HG03342 (cell line): ENCODE data around the gene SACS.
"Not testable (repeated sequence)": the region's sequence is repeated elsewhere in the genome, so short reads cannot be mapped to it uniquely, and the experiment has no call there.

ENCODE experiments used
- ATAC-seq: cut with Tn5 transposase; IDR thresholded peaks from one replicate; pipeline ENCODE4 v1.9.1; 2021; ENCODE audit warnings: mild to moderate bottlenecking, moderate library complexity; ENCODE audit not compliant: unreplicated experiment

Gene SACS

DNA sequence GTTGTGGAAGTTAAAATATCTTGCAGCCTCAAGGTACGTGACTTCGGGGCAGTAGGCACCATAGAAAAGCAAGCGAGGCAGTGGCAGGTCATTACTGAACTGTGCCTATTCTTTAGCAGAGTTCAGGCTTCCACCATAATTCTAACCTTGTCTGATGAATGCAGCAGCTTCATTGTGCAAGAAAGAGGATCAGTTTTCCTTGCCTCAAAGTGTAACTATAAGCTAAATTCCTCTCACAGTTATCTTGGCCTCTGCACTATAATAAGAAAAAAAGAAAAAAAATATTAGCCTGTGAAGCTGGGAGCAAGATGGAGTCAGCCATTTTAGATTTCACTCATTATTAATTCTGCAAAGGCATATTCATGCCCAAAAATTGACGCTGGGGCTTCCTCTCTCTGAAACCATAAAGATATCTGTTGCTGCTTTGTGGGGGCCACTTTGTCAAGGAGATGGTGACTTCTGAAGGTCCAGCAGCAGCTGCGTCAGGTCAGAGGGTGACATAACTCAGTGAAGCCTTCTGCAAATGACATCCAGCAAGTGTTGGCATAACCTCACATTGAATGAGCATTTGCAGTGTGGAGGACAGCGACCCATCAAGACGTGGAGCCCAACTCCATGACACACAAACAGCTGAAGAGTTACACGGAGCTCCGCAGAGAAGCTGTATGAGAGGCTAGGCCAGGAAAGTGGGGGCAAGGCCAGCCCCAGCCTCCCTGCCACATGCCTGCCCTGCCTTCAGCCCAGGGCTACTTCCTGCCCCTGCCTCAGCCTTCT, 23.1 kb upstream of the SACS start:
- no peak for ATAC-seq

DNA sequence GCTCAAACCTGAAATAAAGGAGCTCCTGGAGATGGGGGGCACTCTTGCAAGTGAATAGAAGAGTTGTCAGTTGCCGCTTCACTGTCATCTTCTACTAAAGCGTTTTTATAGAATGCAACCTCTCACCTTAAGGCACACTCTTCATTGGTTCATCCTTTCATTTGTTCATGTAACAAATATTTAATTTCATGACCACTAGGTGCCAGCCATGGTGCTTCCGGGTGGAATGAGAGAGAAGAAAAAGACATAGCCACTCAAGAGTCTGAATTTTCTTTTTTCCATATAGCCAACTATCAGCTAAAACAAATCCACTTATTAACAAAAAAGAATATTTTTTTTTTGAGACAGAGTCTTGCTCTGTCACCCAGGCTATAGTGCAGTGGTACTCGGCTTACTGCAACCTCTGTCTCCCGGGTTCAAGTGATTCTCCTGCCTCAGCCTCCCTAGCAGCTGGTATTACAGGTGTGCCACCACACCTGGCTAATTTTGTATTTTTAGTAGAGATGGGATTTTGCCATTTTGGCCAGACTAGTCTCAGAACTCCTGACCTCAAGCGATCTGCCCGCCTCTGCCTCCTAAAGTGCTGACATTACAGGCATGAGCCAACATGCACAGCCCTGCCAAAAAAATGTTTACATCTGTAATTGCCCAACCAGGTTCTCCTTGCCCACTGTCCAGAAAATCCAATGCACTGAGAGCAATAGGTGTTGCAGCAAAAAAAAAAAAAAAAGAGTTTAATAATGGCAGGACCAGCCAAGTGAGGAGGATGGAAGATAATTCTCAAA, 22.1 kb upstream of the SACS start:
- no peak for ATAC-seq

DNA sequence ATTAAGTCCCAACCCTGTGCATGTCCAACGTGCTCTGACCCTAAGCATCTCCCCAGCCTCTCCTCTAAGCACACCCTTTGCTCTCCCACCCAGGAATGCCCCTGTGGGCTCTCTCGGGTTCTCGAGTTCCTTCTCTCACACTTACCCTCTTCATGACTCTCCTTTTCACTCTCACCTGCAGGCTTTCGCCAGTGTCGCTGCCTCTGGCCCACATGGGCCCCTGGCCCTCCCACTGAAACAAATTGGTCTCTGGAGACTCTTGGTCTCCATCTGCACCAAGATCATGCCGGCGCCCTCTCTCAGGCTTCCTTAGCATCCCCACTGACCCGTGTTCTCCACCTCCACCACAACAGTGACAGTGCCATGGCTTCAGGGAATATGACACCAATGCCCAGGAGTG, 19.6 kb upstream of the SACS start:
- ATAC-seq: no peak

DNA sequence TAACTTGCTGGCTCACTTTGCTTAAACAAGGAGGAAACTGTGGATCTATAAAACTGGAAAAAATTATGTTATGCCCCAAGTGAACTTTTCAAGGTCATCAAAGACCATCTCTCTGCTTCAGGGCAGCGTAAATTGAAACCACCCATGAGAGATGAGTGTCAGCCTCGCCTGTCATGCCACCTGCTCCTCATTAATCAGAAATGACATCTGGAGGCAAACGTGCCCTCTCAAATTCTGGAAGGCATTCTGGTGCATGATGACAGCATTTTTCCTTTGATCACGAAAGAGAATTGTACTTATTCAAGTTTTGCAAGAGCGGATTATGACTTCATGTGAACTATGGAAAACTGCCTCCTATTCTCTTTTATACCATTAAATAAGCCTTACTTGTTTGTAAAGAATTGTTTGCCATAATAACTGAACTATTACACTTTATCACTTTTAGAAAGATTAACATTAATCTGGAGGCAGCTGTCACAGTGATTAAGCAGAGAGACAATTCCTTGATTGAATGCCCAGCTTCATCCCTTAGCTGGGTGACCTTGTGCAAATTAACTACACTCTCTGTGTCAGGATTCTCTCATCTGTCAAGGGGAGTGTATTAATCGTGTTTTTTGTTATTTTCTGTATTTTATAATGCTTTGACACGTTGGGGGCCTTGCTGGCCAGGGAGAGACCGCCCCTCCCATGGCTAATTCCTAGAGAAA, 17.0 kb upstream of the SACS start:
- no peak for ATAC-seq

GRCh38 chr13:23449398-23450162, 16.1 kb upstream of the SACS start:
- ATAC-seq: no peak

- no peak for ATAC-seq
Observed at GRCh38 chr13:23447927-23448326, 14.4 kb upstream of the SACS start.

GRCh38 chr13:23445794-23446193, 12.3 kb upstream of the SACS start:
- ATAC-seq: no peak

GRCh38 chr13:23443878-23444277, 10.4 kb upstream of the SACS start:
- no peak for ATAC-seq

DNA sequence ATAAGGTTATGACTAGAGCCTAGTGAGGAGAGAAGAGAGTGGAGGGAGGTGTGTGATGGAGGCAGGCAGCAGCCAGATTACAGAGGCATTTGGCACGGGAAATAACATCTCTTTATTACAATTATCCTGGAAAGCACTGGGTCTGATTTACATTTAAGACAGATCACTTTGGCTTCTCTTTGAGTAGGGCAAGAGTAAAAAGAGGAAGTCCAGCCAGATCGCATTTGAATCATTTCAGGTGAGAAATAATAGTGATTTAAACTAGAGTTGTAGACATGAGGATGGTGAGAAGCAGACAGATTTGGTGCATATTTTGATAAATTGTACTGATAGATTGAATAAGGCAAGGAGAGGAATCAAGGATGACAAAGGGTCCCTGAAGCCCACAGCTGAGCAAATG, 9.6 kb upstream of the SACS start:
- no peak for ATAC-seq

DNA sequence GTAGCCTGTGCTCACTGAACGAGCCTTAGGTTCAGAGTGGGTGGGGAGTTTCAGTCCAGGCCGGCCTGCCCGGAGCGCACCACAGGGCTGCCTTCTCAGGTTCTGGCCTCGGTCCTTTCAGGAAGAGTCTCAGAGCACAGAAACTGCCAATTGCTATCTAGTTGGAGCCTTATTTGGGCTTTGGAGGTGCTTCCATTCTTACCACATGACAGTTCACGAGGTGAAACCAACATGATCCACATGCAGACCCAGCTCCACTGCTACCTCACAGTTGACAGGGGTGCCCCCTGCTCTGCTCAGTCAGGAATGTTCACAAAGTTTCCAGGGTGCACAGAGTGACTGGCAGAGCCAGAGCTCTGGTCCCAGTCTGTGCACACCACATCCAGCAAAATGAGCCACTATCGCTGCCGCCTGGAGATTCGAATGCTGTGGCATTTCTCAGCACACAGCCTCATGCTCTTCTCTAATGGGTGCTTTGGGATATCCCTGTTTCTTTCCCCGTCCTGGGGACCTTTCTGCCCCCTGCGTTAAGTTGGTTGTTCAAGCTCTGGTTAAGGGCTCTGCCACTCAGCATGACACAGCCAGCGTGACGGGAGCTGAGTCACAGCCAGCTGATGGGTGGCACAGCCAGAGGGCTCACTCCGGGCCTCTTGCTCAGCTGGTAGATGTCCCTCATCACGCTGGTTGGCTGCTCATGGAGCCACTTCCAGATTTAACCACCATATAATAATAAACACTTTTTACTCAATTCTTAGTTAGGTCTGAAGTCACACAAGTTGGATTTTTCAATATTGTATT, 7.5 kb upstream of the SACS start:
- ATAC-seq: no peak

GRCh38 chr13:23440324-23440723, 6.8 kb upstream of the SACS start:
- not testable (repeated sequence) for ATAC-seq

DNA sequence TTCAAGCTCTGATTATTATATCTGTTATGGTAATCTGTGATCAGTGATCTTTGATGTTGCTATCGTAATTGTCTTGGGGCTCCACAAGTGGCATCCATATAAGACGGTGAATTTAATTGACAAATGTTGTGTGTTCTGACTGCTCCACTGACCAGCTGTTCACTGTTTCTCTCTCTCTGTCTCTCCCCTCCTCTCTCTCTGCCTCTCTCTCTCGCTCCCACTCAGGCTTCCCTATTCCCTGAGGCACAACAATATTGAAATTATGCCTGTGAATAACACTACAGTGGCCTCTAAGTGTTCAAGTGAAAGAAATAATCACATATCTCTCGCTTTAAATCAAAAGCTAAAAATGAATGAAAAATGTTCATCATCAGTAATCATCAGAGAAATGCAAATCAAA, 4.4 kb upstream of the SACS start:
- ATAC-seq: no peak

DNA sequence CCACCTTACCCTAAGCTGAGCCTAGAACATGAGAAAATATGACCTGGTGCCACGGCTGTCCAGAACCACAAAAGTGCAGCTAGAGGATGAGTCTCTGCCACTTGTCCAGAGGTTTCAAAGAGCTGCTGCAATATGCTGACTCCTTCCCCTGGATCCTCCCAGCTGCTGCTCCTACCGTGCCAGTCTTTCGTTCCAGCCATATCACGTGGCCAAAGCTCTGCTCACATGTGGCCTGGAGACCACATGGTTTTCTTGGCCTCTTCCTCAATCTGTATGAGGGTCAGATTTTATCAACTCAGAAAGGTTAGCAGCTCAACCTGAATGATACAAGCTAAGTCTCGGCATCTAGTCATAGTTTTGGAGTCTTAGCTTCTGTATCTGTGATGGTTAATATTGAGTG, 3.2 kb upstream of the SACS start:
- ATAC-seq: no peak

DNA sequence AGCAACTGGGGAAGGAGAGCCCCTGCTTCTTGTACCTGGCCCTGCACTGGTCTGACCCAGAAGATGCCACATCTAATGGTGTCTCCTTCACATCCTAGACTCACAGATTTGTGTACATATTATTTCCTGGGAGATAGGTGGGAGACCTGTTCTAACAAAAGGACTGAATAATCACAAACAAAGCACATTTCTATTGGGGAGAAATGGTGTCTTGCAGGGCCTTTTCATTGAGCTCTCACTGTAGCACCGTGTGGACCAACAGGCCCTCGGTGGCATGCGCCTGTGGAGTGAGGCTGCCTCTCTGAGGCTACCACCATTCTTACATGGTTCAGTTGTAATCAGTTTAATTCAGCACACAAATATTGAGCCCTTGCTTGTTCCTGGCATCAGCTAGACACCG, 989 bp upstream of the SACS start:
- no peak for ATAC-seq

GRCh38 chr13:23432626-23433025, 876 bp downstream of the SACS start:
- no peak for ATAC-seq

DNA sequence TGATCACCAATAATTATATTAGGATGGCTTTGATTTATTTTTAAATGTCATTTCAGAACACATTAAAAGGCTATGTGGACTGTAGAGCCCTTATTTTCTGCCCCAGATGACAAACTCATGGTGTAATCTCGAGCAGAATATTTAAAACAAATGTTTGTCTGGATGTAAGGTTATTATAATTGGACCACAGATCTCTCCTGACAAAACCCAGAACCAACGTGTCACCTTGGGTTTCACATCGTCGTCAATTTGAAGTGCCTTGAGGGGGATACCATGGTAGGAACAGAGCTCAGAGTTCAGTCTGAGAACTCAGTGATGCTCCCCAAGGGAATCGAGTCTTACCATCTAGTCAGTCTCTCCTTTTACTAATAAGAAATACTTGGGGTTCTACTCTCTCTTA, 2.8 kb downstream of the SACS start:
- no peak for ATAC-seq

GRCh38 chr13:23427881-23428528, 5.5 kb downstream of the SACS start:
- ATAC-seq: no peak

GRCh38 chr13:23427342-23427843, 6.1 kb downstream of the SACS start:
- no peak for ATAC-seq

- ATAC-seq: no peak
Observed at GRCh38 chr13:23421596-23421995, 11.9 kb downstream of the SACS start.
